Measurements from ENCODE around the gene SPATA1. TPM values are rescaled to one million over a fixed set of nuclear protein-coding genes. Genes with fewer than 3 reads are reported as not detected.

The SPATA1 gene, protein sequence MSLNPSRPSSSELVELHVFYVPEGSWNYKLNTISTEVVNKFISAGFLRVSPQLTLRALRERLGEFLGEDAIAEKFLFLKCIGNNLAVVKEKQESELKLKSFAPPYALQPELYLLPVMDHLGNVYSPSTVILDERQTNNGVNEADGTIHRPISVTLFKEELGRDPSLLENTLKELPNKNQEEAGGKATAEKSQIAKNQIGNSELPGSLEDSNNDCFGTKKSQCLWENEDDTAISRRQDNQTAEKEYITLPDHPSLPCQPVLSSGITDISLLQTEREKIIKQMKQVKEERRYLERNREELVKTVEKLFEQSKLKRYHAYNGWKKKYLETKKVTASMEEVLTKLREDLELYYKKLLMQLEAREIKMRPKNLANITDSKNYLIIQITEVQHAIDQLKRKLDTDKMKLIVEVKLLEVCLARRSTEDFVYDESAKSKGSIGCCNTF
- total RNA-seq (2012; rRNA removed): under 0.01 and 0.56 TPM in 2 replicates
- 0.56 TPM in 1 of 2 replicates, not detected in the other for polyA plus RNA-seq (2012; rRNA removed)
- polyA plus RNA-seq (2012; cell fraction: cytosol; rRNA removed): not detected in 2 replicates
- polyA plus RNA-seq (2012; cell fraction: nucleus; rRNA removed; ENCODE audit: low replicate concordance): 0.42 TPM in 1 of 2 replicates, not detected in the other
- percentile 36 among the genes with signal in this experiment for Bru-seq, nascent RNA
- percentile 31 among the genes with signal in this experiment for BruChase-seq, experiment 1, labeled RNA remaining after a 6-hour chase
- percentile 35 among the genes with signal in this experiment for BruChase-seq, experiment 2, labeled RNA remaining after a 2-hour chase
- long read RNA-seq, partial matches to known transcripts: 0 of 6 reads
- long read RNA-seq, other reads (novel, unspliced or antisense): 5 of 6 reads

DNA sequence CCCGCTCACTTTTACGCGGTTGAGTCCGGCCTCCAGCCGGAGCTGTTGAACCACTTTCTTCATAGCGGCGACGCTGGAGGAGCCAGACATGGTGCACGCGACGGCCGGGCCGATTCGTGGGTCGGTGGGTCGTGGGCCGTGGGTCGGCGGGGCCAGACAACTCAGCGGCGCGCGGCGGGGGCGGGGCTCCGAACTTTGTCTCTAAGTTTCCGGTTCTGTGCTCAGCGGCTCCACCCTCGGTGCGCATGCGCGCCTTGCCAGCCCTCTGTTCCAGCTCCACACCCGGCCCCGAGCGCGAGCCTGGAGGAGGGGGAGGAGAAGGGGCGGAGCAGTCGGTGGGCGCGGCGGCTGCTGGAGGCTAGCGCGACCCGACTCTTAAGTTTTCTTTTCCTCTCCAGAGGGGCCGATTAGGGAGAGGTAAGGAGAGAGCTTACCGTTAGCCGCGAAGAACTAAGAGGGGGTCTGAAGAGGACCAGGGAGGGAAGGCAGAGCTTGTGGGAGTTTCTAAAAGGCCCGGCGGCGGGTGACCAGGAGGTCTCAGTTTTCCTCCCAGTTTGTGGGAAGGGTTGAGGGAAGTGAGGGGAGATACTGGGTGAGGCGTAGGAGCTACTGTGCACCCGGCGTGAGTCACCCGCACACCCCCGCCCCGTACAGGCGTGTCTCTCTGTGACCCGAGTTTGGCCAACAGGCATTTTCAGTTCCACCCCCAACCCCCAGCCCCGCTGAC, at the start of gene SPATA1, which contains the start of gene GNG5:
Gene SPATA1 (plus strand): TSS at position 385 of the 727 bp plus-strand sequence. CDS start 9,974 bp downstream, outside the sequence.
Gene GNG5 (minus strand): TSS at position 580 of the 727 bp plus-strand sequence. CDS start 490 bp downstream, at position 90.
- H3K27me3 ChIP-seq (ENCODE audit: control insufficient read depth, insufficient read depth, low read length): no peaks in the 10 kb centered on the region
- BruUV-seq (replicated peaks): no TSS peak
- peak within 1 kb of the TSS; percentile 85 for H2BK5ac ChIP-seq (ENCODE audit: low read depth, low read length, poor library complexity, severe bottlenecking)
- H3K9ac ChIP-seq (ENCODE audit: low read depth, low read length): peak within 1 kb of the TSS; percentile 97
- in situ Hi-C loops (cut with MboI; ENCODE audit: low sequenced_read_pairs) (no loop called here), intact Hi-C loops (cut with micrococcal nuclease) (loop anchor here (1.0 to 5.0 kb wide), 4 partner anchors 68 to 364 kb away; partner anchors contain the start of genes CTBS and PRKACB), dilution Hi-C loops (cut with HindIII; ENCODE audit: low sequenced_read_pairs, unreplicated experiment) (no loop called here)
- peak within 1 kb of the TSS; percentile 92 for H2AK9ac ChIP-seq (replicated peaks; ENCODE audit: low read depth, low read length, poor library complexity)
- H4K20me1 ChIP-seq (ENCODE audit: insufficient read depth, low read length): peaks cover 40% of the 10 kb centered on the region
- peaks cover under 1% of the 10 kb centered on the region; the same call in 1 of the 2 replicates for H3K36me3 ChIP-seq (ENCODE audit: control insufficient read depth, insufficient read depth, low read length)
- ATAC-seq (ENCODE audit: low read depth) (peak; percentile 94), DNase-seq (peak; percentile 95)
- no peaks in the 10 kb centered on the region for H3K9me3 ChIP-seq (ENCODE audit: control insufficient read depth, insufficient read depth, low read length)
- peak within 1 kb of the TSS; percentile 99 for H3K4me2 ChIP-seq (ENCODE audit: low read depth, low read length)
- H3K23ac ChIP-seq (ENCODE audit: low read depth, low read length): peak within 1 kb of the TSS; percentile 98
- WGBS, 2 experiments (ENCODE audit: extremely low coverage in 2 of 2, insufficient read length in 1 of 2): 0% methylated on average over 8 of the region's 60 CpGs; no CpG with 5 or more reads in 1 of the 2 experiments
- peak within 1 kb of the TSS; percentile 92 for H3K4me3 ChIP-seq (ENCODE audit: insufficient read depth, low read depth, low read length)
- H2AK5ac ChIP-seq (ENCODE audit: low read depth, low read length): peak within 1 kb of the TSS; percentile 79
- H3K27ac ChIP-seq (ENCODE audit: insufficient read depth, low read length): peak within 1 kb of the TSS; percentile 95
- H3K4me1 ChIP-seq (ENCODE audit: control insufficient read depth, insufficient read depth, low read length): peaks cover 6% of the 10 kb centered on the region; the same call in 1 of the 2 replicates
- peak within 1 kb of the TSS; percentile 94 for H2BK120ac ChIP-seq (ENCODE audit: low read depth, low read length)
- H2AFZ ChIP-seq (replicated peaks; ENCODE audit: low read length, poor library complexity): peak within 1 kb of the TSS; percentile 87
- peak within 1 kb of the TSS; percentile 78 for H4K5ac ChIP-seq (ENCODE audit: low read depth, low read length)
- H3K14ac ChIP-seq (replicated peaks; ENCODE audit: low read depth, low read length): peak within 1 kb of the TSS; percentile 99
- ChIA-PET POLR2A (ENCODE audit: unreplicated experiment) (interaction anchor here (0.5 to 1.5 kb wide), 7 partner anchors 16 to 302 kb away, joined by 3 to 10 read pairs (median 4); partner anchors contain the start of gene CTBS), CTCF (interaction anchor here (0.7 kb wide), 1 partner anchor 103 kb away, joined by 3 read pairs; no protein-coding TSS in a partner anchor)
- peak within 1 kb of the TSS; percentile 97 for H3K56ac ChIP-seq (ENCODE audit: extremely low read depth, insufficient read depth, low read length)
- H2BK20ac ChIP-seq (ENCODE audit: low read depth, low read length): 0 out of 2 replicates have a peak within 1 kb of the TSS, but pooled peaks have one; percentile 71
- no peaks in the 10 kb centered on the region; the same call in 1 of the 2 replicates for H3K9me1 ChIP-seq (ENCODE audit: insufficient read depth, low read length)
- peaks cover 5 to 29% of the 10 kb centered on the region in 2 experiments; a peak in 3 of 4 replicates for H3K79me1 ChIP-seq (ENCODE audit: low read depth in 1 of 2, low read length in 2 of 2)
- H3K18ac ChIP-seq (ENCODE audit: low read depth, low read length): peak within 1 kb of the TSS; percentile 66
- peak within 1 kb of the TSS; percentile 78 for H2BK15ac ChIP-seq (ENCODE audit: low read depth, low read length)
- H3K4ac ChIP-seq (ENCODE audit: low read depth, low read length): peak within 1 kb of the TSS; percentile 97
- peak within 1 kb of the TSS; percentile 40 to 93 for H4K8ac ChIP-seq (ENCODE audit: low read depth in 2 of 2, low read length in 2 of 2)
- peak within 1 kb of the TSS; percentile 91 for H4K91ac ChIP-seq (ENCODE audit: insufficient read depth, low read depth, low read length)
- TF ChIP-seq, protein P1, sequence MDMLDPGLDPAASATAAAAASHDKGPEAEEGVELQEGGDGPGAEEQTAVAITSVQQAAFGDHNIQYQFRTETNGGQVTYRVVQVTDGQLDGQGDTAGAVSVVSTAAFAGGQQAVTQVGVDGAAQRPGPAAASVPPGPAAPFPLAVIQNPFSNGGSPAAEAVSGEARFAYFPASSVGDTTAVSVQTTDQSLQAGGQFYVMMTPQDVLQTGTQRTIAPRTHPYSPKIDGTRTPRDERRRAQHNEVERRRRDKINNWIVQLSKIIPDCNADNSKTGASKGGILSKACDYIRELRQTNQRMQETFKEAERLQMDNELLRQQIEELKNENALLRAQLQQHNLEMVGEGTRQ (IDR thresholded peaks at IDR 0.05; ENCODE audit: low read depth, low read length): no peak
- peak; percentile 1; the same call in 1 of the 2 replicates for TF ChIP-seq MAFK (IDR thresholded peaks at IDR 0.05; ENCODE audit: low read depth, low read length)
- TF ChIP-seq MXI1 (IDR thresholded peaks at IDR 0.05; ENCODE audit: borderline replicate concordance, low read depth, low read length): 0 out of 2 replicates have a peak, but pooled peaks have one; percentile 17
- 0 out of 2 replicates have a peak, but pooled peaks have one; percentile 15 for TF ChIP-seq NFE2L2 (IDR thresholded peaks at IDR 0.05; ENCODE audit: low read depth, low read length)
- no peak for TF ChIP-seq RFX5 (IDR thresholded peaks at IDR 0.05; ENCODE audit: low read depth, low read length)
- no peak; the same call in 1 of the 2 replicates for TF ChIP-seq SMC3 (IDR thresholded peaks at IDR 0.05; ENCODE audit: low read depth, low read length)
- TF ChIP-seq, protein P2, sequence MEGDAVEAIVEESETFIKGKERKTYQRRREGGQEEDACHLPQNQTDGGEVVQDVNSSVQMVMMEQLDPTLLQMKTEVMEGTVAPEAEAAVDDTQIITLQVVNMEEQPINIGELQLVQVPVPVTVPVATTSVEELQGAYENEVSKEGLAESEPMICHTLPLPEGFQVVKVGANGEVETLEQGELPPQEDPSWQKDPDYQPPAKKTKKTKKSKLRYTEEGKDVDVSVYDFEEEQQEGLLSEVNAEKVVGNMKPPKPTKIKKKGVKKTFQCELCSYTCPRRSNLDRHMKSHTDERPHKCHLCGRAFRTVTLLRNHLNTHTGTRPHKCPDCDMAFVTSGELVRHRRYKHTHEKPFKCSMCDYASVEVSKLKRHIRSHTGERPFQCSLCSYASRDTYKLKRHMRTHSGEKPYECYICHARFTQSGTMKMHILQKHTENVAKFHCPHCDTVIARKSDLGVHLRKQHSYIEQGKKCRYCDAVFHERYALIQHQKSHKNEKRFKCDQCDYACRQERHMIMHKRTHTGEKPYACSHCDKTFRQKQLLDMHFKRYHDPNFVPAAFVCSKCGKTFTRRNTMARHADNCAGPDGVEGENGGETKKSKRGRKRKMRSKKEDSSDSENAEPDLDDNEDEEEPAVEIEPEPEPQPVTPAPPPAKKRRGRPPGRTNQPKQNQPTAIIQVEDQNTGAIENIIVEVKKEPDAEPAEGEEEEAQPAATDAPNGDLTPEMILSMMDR (conservative IDR thresholded peaks at IDR 0.05; ENCODE audit: low read depth, low read length): 0 out of 2 replicates have a peak, but pooled peaks have one; percentile 1
- peak; percentile 95 for TF ChIP-seq POLR2A (IDR thresholded peaks at IDR 0.05; ENCODE audit: low read depth, low read length)
- TF ChIP-seq RCOR1 (IDR thresholded peaks at IDR 0.05; ENCODE audit: insufficient replicate concordance, low read length): no peak
- TF ChIP-seq BHLHE40 (IDR thresholded peaks at IDR 0.05; ENCODE audit: low read depth, low read length): peak; percentile 63; the same call in 1 of the 2 replicates
